ENCODE data around the gene YPEL2. TPM values are rescaled to one million over a fixed set of nuclear protein-coding genes. Genes with fewer than 3 reads are reported as not detected.

The YPEL2 gene
- polyA plus RNA-seq, 1 donor (not counting 4 experiments of a cell fraction or from before 2014, with no cell fraction given) = 4.6 TPM

DNA sequence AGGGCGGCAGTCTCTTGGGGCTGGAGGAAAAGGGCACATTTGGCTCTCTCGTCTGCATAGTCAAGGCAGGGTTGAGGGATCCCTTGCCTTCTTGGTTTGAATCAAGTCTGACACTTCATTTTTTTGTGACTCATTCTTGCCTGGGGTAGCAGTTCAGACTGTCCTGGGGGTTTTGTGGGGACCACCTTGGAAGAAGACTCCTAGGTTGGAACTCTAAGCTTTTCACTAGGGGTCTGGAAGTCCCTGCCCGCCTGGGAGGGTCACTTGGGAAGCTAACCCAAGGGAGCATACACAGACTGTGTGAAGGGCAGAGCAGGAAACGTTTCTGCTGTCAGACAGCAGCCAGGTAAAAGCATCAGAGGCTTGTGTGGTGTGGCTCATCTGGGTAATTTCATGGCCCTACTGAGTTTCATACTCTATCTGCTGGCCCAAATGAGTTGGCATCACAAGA is 11.3 kb downstream of the YPEL2 start:
- FAIRE-seq (no peak), DNase-seq (ENCODE audit: low read depth, low spot score) (no peak)
- Histone ChIP-seq H3K27ac (ENCODE audit: control insufficient read depth, insufficient read depth, low read length) (no peak overlapping the region), H3K79me2 (ENCODE audit: control insufficient read depth, insufficient read depth, low read length) (no peaks in the 10 kb centered on the region), H4K20me1 (ENCODE audit: control insufficient read depth, extremely low read depth, insufficient read depth, low read length) (no peaks in the 10 kb centered on the region), H3K9ac (ENCODE audit: control insufficient read depth, extremely low read depth, insufficient read depth, low read length) (no peak overlapping the region), H3K4me2 (ENCODE audit: control insufficient read depth, extremely low read depth, insufficient read depth, low read depth, low read length) (no peak overlapping the region), H3K4me3 (ENCODE audit: control insufficient read depth in 2 of 3, extremely low read depth in 1 of 3, insufficient read depth in 2 of 3, low read depth in 1 of 3, low read length in 3 of 3) (no peak overlapping the region), H2AFZ (ENCODE audit: control insufficient read depth, low read length) (no peak overlapping the region), H3K9me3 (ENCODE audit: control insufficient read depth, low read depth, low read length) (no peaks in the 10 kb centered on the region), H3K9me1 (ENCODE audit: control insufficient read depth, extremely low read depth, insufficient read depth, low read length) (no peaks in the 10 kb centered on the region), H3K4me1 (ENCODE audit: control insufficient read depth, extremely low read depth, insufficient read depth, low read length) (no peaks in the 10 kb centered on the region), H3K36me3 (ENCODE audit: control insufficient read depth in 2 of 2, extremely low read depth in 1 of 2, insufficient read depth in 2 of 2, low read length in 2 of 2) (no peaks in the 10 kb centered on the region), H3K27me3 (ENCODE audit: control insufficient read depth, extremely low read depth, insufficient read depth, low read length) (peaks cover 6% of the 10 kb centered on the region)
- dilution Hi-C loops (cut with MboI; ENCODE audit: extremely low pct_ligation_motif_present, low sequenced_read_pairs) = loop anchor here (25.0 kb wide), 1 partner anchor 95 kb away; no protein-coding TSS in a partner anchor
- TF ChIP-seq EZH2 (IDR thresholded peaks at IDR 0.05; ENCODE audit: low read length) = no peak
- TF ChIP-seq, protein P1, sequence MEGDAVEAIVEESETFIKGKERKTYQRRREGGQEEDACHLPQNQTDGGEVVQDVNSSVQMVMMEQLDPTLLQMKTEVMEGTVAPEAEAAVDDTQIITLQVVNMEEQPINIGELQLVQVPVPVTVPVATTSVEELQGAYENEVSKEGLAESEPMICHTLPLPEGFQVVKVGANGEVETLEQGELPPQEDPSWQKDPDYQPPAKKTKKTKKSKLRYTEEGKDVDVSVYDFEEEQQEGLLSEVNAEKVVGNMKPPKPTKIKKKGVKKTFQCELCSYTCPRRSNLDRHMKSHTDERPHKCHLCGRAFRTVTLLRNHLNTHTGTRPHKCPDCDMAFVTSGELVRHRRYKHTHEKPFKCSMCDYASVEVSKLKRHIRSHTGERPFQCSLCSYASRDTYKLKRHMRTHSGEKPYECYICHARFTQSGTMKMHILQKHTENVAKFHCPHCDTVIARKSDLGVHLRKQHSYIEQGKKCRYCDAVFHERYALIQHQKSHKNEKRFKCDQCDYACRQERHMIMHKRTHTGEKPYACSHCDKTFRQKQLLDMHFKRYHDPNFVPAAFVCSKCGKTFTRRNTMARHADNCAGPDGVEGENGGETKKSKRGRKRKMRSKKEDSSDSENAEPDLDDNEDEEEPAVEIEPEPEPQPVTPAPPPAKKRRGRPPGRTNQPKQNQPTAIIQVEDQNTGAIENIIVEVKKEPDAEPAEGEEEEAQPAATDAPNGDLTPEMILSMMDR (optimal IDR thresholded peaks at IDR 0.05 in 1 of 3, IDR thresholded peaks at IDR 0.05 in 1 of 3, conservative IDR thresholded peaks at IDR 0.05 in 1 of 3; ENCODE audit: extremely low read depth in 1 of 3, insufficient read depth in 2 of 3, low read length in 3 of 3) = no peak

DNA sequence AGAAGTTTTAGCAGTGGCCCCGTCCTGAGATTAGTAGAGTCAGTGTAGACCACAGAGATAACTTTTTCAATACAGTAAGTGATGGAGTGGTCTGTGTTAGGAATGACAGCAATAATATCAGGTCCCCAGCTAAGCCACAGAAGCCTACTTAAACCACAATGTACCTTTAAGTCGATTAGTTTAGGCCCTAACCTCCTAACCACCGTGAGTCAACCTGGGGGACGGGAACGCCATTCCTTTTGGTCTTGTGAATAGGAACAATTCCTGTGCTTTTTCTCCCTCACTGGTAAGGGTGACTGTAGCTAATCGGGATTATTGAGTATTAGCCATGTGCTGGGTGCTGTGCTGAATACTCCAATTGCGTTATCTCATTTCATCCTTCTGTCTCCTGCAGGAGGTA is 14.0 kb downstream of the YPEL2 start:
- FAIRE-seq (no peak), DNase-seq (ENCODE audit: low read depth, low spot score) (no peak)
- dilution Hi-C loops (cut with MboI; ENCODE audit: extremely low pct_ligation_motif_present, low sequenced_read_pairs) = loop anchor here (25.0 kb wide), 1 partner anchor 92 kb away; no protein-coding TSS in a partner anchor
- TF ChIP-seq, protein P1 (optimal IDR thresholded peaks at IDR 0.05 in 1 of 3, IDR thresholded peaks at IDR 0.05 in 1 of 3, conservative IDR thresholded peaks at IDR 0.05 in 1 of 3; ENCODE audit: extremely low read depth in 1 of 3, insufficient read depth in 2 of 3, low read length in 3 of 3) = no peak
- TF ChIP-seq EZH2 (IDR thresholded peaks at IDR 0.05; ENCODE audit: low read length) = no peak
- Histone ChIP-seq H3K27ac (ENCODE audit: control insufficient read depth, insufficient read depth, low read length) (no peak overlapping the region), H3K79me2 (ENCODE audit: control insufficient read depth, insufficient read depth, low read length) (no peaks in the 10 kb centered on the region), H3K36me3 (ENCODE audit: control insufficient read depth in 2 of 2, extremely low read depth in 1 of 2, insufficient read depth in 2 of 2, low read length in 2 of 2) (no peaks in the 10 kb centered on the region), H3K27me3 (ENCODE audit: control insufficient read depth, extremely low read depth, insufficient read depth, low read length) (peaks cover 6% of the 10 kb centered on the region), H4K20me1 (ENCODE audit: control insufficient read depth, extremely low read depth, insufficient read depth, low read length) (no peaks in the 10 kb centered on the region), H3K9me1 (ENCODE audit: control insufficient read depth, extremely low read depth, insufficient read depth, low read length) (no peaks in the 10 kb centered on the region), H3K9ac (ENCODE audit: control insufficient read depth, extremely low read depth, insufficient read depth, low read length) (no peak overlapping the region), H2AFZ (ENCODE audit: control insufficient read depth, low read length) (no peak overlapping the region), H3K4me3 (ENCODE audit: control insufficient read depth in 2 of 3, extremely low read depth in 1 of 3, insufficient read depth in 2 of 3, low read depth in 1 of 3, low read length in 3 of 3) (no peak overlapping the region), H3K4me1 (ENCODE audit: control insufficient read depth, extremely low read depth, insufficient read depth, low read length) (no peaks in the 10 kb centered on the region), H3K9me3 (ENCODE audit: control insufficient read depth, low read depth, low read length) (no peaks in the 10 kb centered on the region), H3K4me2 (ENCODE audit: control insufficient read depth, extremely low read depth, insufficient read depth, low read depth, low read length) (no peak overlapping the region)

Measured in keratinocyte (primary cell).